GOT3 (cell line): Measurements from ENCODE around the gene NSG2.

Experiments used
- DNase-seq: peaks from one replicate; lab custom pipeline; 2025; ENCODE audit warnings: mixed read lengths; lab: John Stamatoyannopoulos, UW

Gene NSG2

GRCh38 chr5:174059247-174059646 is 13.7 kb downstream of the NSG2 start:
- no peak for DNase-seq

GRCh38 chr5:174063082-174063756 is 17.7 kb downstream of the NSG2 start:
- no peak for DNase-seq

GRCh38 chr5:174064171-174064570 is 18.7 kb downstream of the NSG2 start:
- DNase-seq = no peak

- no peak for DNase-seq
Measured at GRCh38 chr5:174065528-174066197, 20.2 kb downstream of the NSG2 start.

GRCh38 chr5:174067499-174067898 is 22.0 kb downstream of the NSG2 start:
- no peak for DNase-seq

GRCh38 chr5:174071484-174071883 is 26.0 kb downstream of the NSG2 start:
- no peak for DNase-seq

- no peak for DNase-seq
Measured at GRCh38 chr5:174073122-174073660, 27.7 kb downstream of the NSG2 start.

- DNase-seq = no peak
Measured at GRCh38 chr5:174074369-174074768, 28.9 kb downstream of the NSG2 start.

GRCh38 chr5:174078416-174078815 is 32.9 kb downstream of the NSG2 start:
- DNase-seq = no peak

- no peak for DNase-seq
Measured at GRCh38 chr5:174082286-174082685, 36.8 kb downstream of the NSG2 start.

GRCh38 chr5:174083056-174083827 is 37.7 kb downstream of the NSG2 start:
- DNase-seq = no peak

- DNase-seq = no peak
Measured at GRCh38 chr5:174084691-174085154, 39.2 kb downstream of the NSG2 start.

GRCh38 chr5:174086751-174087150 is 41.2 kb downstream of the NSG2 start:
- DNase-seq = no peak

GRCh38 chr5:174087783-174088182 is 42.3 kb downstream of the NSG2 start:
- no peak for DNase-seq

GRCh38 chr5:174090129-174090528 is 44.6 kb downstream of the NSG2 start:
- no peak for DNase-seq

- no peak for DNase-seq
Measured at GRCh38 chr5:174093123-174093522, 47.6 kb downstream of the NSG2 start.

GRCh38 chr5:174094857-174095606 is 49.5 kb downstream of the NSG2 start:
- DNase-seq = no peak

- no peak for DNase-seq
Measured at GRCh38 chr5:174096619-174097018, 51.1 kb downstream of the NSG2 start.

GRCh38 chr5:174097486-174098185 is 52.1 kb downstream of the NSG2 start:
- no peak for DNase-seq

GRCh38 chr5:174098694-174099093 is 53.2 kb downstream of the NSG2 start:
- no peak for DNase-seq

- no peak for DNase-seq
Measured at GRCh38 chr5:174100490-174100889, 55.0 kb downstream of the NSG2 start.
